Stomach (tissue), 9 donors: ENCODE measurements around the gene TRABD2B. TPM values are rescaled to one million over a fixed set of nuclear protein-coding genes. Genes with fewer than 3 reads are reported as not detected.

Experiments
- DNase-seq, 2 donors: peaks; one replicate each; pipeline versions ENCODE4 v3.0.0 to v3.0.0-alpha.2; 2013 to 2019
- H3K27ac ChIP-seq, 5 donors: fragments of 200-600 bp in 4 of 5; sonication (generic) in 4 of 5; one replicate each; pipeline ENCODE4 v1.5.1; 2013 to 2019; ENCODE audit warnings: mild to moderate bottlenecking in 1 of 5, moderate library complexity in 1 of 5
- H3K27me3 ChIP-seq, 3 donors: fragments of 200-600 bp; sonication (generic); one replicate each; pipeline ENCODE4 v1.5.1; 2017 to 2019; ENCODE audit warnings: mixed run types in 1 of 3
- H3K36me3 ChIP-seq, 4 donors: fragments of 200-600 bp; sonication (generic); 1 replicate in 3 of 4; 2 replicates in 1 of 4; pipeline ENCODE4 v1.5.1; 2016 to 2019
- H3K4me1 ChIP-seq, 4 donors: fragments of 200-600 bp; sonication (generic); one replicate each; pipeline ENCODE4 v1.5.1; 2016 to 2019
- H3K4me3 ChIP-seq, 4 donors: fragments of 200-600 bp; sonication (generic) in 3 of 4; one replicate each; pipeline ENCODE4 v1.5.1; 2016 to 2019; ENCODE audit warnings: mild to moderate bottlenecking in 1 of 4
- H3K9me3 ChIP-seq, 4 donors: fragments of 200-600 bp; sonication (generic); one replicate each; pipeline ENCODE4 v1.5.1; 2016 to 2019
- EP300 ChIP-seq: sonication (generic); formaldehyde crosslinking; IDR thresholded peaks from one replicate; pipeline ENCODE4 v1.6.1; 2017; ENCODE audit warnings: antibody characterized with exemption
- POLR2A ChIP-seq, 4 donors: fragments of 450-650 bp; IDR thresholded peaks; one replicate each; pipeline ENCODE4 v1.6.1; 2016; ENCODE audit warnings: antibody characterized with exemption in 4 of 4, control low read depth in 2 of 4, mild to moderate bottlenecking in 1 of 4, moderate library complexity in 1 of 4
- POLR2AphosphoS5 ChIP-seq, 3 donors: sonication (generic); formaldehyde crosslinking; IDR thresholded peaks; one replicate each; pipeline ENCODE4 v1.6.1; 2016; ENCODE audit warnings: antibody characterized with exemption in 3 of 3
- WGBS, 5 donors: extraction: QIAGEN DNeasy Blood & Tissue Kit in 3 of 5; methylation state at CpG; one replicate each; pipeline versions ENCODE4 v1.1.5 to v1.1.7; 2013 to 2018; 5-methylcytosine and 5-hydroxymethylcytosine counted together
- intact Hi-C: fragments of 100-400 bp; cut with DNase I; formaldehyde crosslinking; loops from one replicate; pipeline ENCODE4 v1.15.1; 2023; ENCODE audit warnings: low total_unique reads
- polyA plus RNA-seq, 3 donors: library from polyadenylated mRNA; stranded (reverse); fragments of 200-250 nt; gene quantifications; one replicate each; pipeline ENCODE4 v1.2.3, GENCODE V29; 2013
- total RNA-seq, 5 donors: library from RNA; depleted of rRNA; stranded (reverse); fragments of >200 nt; gene quantifications; one replicate each; pipeline versions ENCODE4 v1.1.0 to v1.2.3, GENCODE V29; 2014 to 2016
- TF ChIP-seq, protein P1 (sequence below), 7 experiments: fragments of 450-650 bp in 4 of 7; fragments of 200-600 bp in 3 of 7; sonication (generic) in 3 of 7; IDR thresholded peaks; one replicate each; pipeline ENCODE4 v1.5.1; 2016 to 2019; ENCODE audit warnings: antibody characterized with exemption in 7 of 7, control low read depth in 2 of 7, mild to moderate bottlenecking in 1 of 7
- donor health status: healthy with polysubstance abuse.
- donor health status: Bipolar disorder and iron deficiency.
- donor health status: healthy.

Gene TRABD2B
- total and polyA plus RNA-seq, 8 donors: 0.31 to 2.0 (median 0.93) TPM; not detected in 1

DNA sequence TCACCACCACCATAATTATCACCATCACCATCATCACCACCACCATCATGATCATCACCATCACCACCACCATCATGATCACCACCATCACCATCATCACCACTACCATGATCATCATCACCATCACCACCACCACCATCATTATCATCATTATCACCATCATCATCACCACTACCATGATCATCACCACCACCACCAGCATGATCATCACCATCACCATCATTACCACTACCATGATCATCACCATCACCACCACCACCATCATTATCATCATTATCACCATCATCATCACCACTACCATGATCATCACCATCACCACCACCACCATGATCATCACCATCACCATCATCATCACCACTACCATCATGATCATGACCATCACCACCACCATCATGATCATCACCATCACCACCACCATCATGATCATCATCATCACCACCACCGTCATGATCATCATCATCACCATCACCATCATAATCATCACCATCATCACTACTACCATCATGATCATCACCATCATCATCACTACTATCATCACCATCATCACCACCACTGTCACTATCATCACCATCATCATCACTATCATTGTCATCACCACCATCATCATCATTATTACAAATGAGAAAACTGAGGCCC is 60.2 kb downstream of the TRABD2B start:
- peaks cover 8 to 21% (median 13%) of the 10 kb centered on the region in 4 donors for H3K4me1 ChIP-seq
- DNase-seq: no peak
- WGBS, 5 donors: 93 to 100% (median 95%) methylated on average over 1 of the region's 1 CpG

DNA sequence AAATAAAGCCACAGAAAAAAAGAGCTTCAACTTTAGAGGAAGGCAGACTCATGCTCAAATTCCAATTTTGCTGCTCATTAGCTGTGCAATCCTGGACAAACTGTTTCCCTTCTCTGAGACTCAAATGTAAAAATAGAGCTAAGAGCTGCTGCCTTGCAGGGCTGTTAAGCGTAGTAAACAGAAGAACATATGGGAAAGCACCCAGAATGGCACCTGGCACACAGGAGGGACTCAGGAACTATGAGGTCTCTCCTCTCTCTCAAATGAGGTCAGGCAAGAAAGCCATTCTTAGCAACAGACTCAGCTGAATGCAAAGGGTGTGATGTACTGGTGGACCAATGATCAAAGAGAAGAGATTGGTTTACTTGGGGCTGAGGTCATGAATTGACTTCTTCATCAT is 61.3 kb downstream of the TRABD2B start:
- H3K4me1 ChIP-seq: peaks cover 0 to 11% (median 5%) of the 10 kb centered on the region in 4 donors
- intact Hi-C loops: loop anchor here (10.0 kb wide), 1 partner anchor 191 kb away; no protein-coding TSS in a partner anchor
- H3K4me3 ChIP-seq: no peak overlapping the region

More for the DNA sequence above, 60.2 kb downstream of the TRABD2B start:
- Histone ChIP-seq H3K9me3 (no peaks in the 10 kb centered on the region), H3K4me3 (no peak overlapping the region), H3K27me3 (no peaks in the 10 kb centered on the region), H3K36me3 (no peaks in the 10 kb centered on the region), H3K27ac (no peak overlapping the region)
- intact Hi-C loops: loop anchor here (10.0 kb wide), 1 partner anchor 192 kb away; no protein-coding TSS in a partner anchor
- no peak for TF ChIP-seq EP300
- TF ChIP-seq, protein P1, sequence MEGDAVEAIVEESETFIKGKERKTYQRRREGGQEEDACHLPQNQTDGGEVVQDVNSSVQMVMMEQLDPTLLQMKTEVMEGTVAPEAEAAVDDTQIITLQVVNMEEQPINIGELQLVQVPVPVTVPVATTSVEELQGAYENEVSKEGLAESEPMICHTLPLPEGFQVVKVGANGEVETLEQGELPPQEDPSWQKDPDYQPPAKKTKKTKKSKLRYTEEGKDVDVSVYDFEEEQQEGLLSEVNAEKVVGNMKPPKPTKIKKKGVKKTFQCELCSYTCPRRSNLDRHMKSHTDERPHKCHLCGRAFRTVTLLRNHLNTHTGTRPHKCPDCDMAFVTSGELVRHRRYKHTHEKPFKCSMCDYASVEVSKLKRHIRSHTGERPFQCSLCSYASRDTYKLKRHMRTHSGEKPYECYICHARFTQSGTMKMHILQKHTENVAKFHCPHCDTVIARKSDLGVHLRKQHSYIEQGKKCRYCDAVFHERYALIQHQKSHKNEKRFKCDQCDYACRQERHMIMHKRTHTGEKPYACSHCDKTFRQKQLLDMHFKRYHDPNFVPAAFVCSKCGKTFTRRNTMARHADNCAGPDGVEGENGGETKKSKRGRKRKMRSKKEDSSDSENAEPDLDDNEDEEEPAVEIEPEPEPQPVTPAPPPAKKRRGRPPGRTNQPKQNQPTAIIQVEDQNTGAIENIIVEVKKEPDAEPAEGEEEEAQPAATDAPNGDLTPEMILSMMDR (IDR thresholded peaks at IDR 0.05): no peak
- TF ChIP-seq POLR2A (IDR thresholded peaks at IDR 0.05): no peak
- TF ChIP-seq POLR2AphosphoS5 (IDR thresholded peaks at IDR 0.05): no peak

DNA sequence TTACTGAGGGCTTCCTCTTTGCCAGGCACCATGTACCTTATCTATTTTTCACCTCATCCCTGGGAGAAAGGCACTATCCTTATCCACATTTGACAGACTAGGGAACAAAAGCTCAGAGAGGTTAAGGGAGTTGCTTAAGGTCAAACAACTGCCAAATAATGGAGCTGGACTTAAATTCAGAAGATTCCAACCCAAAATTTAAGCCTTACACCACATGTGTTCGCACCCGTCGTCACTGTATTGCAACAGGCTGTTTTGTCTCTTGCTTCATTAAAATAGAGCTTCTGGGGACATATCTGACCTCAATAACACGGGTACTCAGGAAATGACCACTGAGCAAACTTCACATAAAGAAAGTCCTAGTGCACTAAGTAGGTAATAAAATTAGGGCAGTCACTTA is 62.0 kb downstream of the TRABD2B start:
- TF ChIP-seq EP300: no peak
- no peak for TF ChIP-seq POLR2AphosphoS5 (IDR thresholded peaks at IDR 0.05)
- TF ChIP-seq, protein P1 (IDR thresholded peaks at IDR 0.05): no peak
- H3K36me3 ChIP-seq: no peaks in the 10 kb centered on the region
- no peak overlapping the region for H3K4me3 ChIP-seq
- 50 to 58% (median 53%) methylated on average over 4 of the region's 4 CpGs for WGBS, 5 donors
- peaks cover 0 to 5% (median 0%) of the 10 kb centered on the region in 4 donors for H3K4me1 ChIP-seq
- H3K9me3 ChIP-seq: no peaks in the 10 kb centered on the region
- H3K27me3 ChIP-seq: no peaks in the 10 kb centered on the region
- DNase-seq: no peak
- intact Hi-C loops: loop anchor here (10.0 kb wide), 1 partner anchor 190 kb away; no protein-coding TSS in a partner anchor
- peak overlapping the region in 4 of 5 donors; percentile 3 to 75 (median 47) for H3K27ac ChIP-seq

More for the DNA sequence above, 61.3 kb downstream of the TRABD2B start:
- DNase-seq: no peak
- WGBS, 5 donors: 35 to 94% (median 64%) methylated on average over 1 of the region's 1 CpG
- Histone ChIP-seq H3K27ac (peak overlapping the region in 1 of 5 donors; percentile 35), H3K36me3 (no peaks in the 10 kb centered on the region), H3K27me3 (no peaks in the 10 kb centered on the region), H3K9me3 (no peaks in the 10 kb centered on the region)
- TF ChIP-seq POLR2A (IDR thresholded peaks at IDR 0.05): no peak
- TF ChIP-seq POLR2AphosphoS5 (IDR thresholded peaks at IDR 0.05): no peak
- TF ChIP-seq EP300: no peak
- TF ChIP-seq, protein P1 (IDR thresholded peaks at IDR 0.05): no peak

DNA sequence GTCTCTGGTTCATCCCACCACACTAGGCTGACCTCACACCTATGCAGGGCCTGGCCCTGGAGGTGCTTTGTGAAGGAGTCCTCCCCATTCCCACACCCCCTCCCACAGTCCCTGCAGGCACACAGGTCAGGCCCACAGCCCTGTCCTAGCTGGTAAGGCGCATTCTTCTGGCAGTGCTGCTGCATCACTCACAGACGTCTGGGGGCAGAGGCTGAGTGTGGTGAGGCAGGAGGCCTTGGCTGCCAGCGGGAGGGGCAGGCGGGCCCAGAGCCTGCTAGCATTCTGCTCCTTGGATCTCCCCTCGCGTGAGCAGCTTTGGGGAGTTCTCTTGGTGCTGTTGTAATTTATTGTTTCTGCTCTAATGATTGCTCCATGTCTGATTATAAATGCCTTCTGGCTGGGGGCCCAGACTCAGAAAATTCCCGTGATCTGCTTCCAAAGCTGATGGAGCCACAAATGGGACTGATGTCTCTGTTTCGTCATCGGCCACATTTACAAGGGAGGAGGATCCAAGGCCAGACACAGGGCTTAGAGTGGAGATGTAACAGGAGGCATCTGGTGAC is 62.9 kb downstream of the TRABD2B start:
- H3K9me3 ChIP-seq: no peaks in the 10 kb centered on the region
- intact Hi-C loops: loop anchor here (10.0 kb wide), 1 partner anchor 190 kb away; no protein-coding TSS in a partner anchor
- TF ChIP-seq POLR2AphosphoS5 (IDR thresholded peaks at IDR 0.05): peak; percentile 22 to 36 (median 27)
- TF ChIP-seq, protein P1 (IDR thresholded peaks at IDR 0.05): no peak
- H3K27ac ChIP-seq: peak overlapping the region in 4 of 5 donors; percentile 28 to 75 (median 48)
- peaks cover 0 to 5% (median 0%) of the 10 kb centered on the region in 4 donors for H3K4me1 ChIP-seq
- H3K4me3 ChIP-seq: no peak overlapping the region
- H3K27me3 ChIP-seq: no peaks in the 10 kb centered on the region
- H3K36me3 ChIP-seq: no peaks in the 10 kb centered on the region
- WGBS, 5 donors: 39 to 75% (median 48%) methylated on average over 9 of the region's 9 CpGs
- peak; percentile 45 to 77 for DNase-seq
